HG03457 (cell line): Measurements from ENCODE around the gene AUP1.
A peak's percentile ranks its signal among the peaks of the same experiment; 100 is the strongest.

Experiments
- ATAC-seq: cut with Tn5 transposase; IDR thresholded peaks from one replicate; pipeline ENCODE4 v1.9.1; 2021; ENCODE audit warnings: moderate number of reproducible peaks; ENCODE audit not compliant: unreplicated experiment

Gene AUP1

GRCh38 chr2:74537140-74537539, 7.6 kb upstream of the AUP1 start:
- no peak for ATAC-seq

- no peak for ATAC-seq
Observed at GRCh38 chr2:74536166-74536950, 6.9 kb upstream of the AUP1 start.

- no peak for ATAC-seq
Observed at GRCh38 chr2:74535440-74535965, 6.0 kb upstream of the AUP1 start.

- no peak for ATAC-seq
Observed at GRCh38 chr2:74534411-74534810, 4.9 kb upstream of the AUP1 start.

GRCh38 chr2:74533464-74533863, 4.0 kb upstream of the AUP1 start:
- no peak for ATAC-seq

GRCh38 chr2:74532222-74532621, 2.7 kb upstream of the AUP1 start:
- no peak for ATAC-seq

GRCh38 chr2:74531666-74532065, 2.2 kb upstream of the AUP1 start:
- no peak for ATAC-seq

- ATAC-seq, result no peak
Observed at GRCh38 chr2:74530239-74531187, 1.0 kb upstream of the AUP1 start.

GRCh38 chr2:74528600-74529356, 728 bp downstream of the AUP1 start:
- ATAC-seq, result peak; percentile 2

- ATAC-seq, result no peak
Observed at GRCh38 chr2:74527741-74528140, 1.8 kb downstream of the AUP1 start.

GRCh38 chr2:74526649-74527230, 2.8 kb downstream of the AUP1 start:
- no peak for ATAC-seq

GRCh38 chr2:74525717-74526648, 3.5 kb downstream of the AUP1 start, which contains the start of gene DQX1:
Gene DQX1 (minus strand): TSS chr2:74526231. CDS start chr2:74525729, 502 bp downstream.
- ATAC-seq, result no peak

GRCh38 chr2:74524955-74525716, 4.4 kb downstream of the AUP1 start:
- no peak for ATAC-seq

- ATAC-seq, result no peak
Observed at GRCh38 chr2:74524005-74524404, 5.5 kb downstream of the AUP1 start.

GRCh38 chr2:74522516-74522915, 7.0 kb downstream of the AUP1 start:
- no peak for ATAC-seq

- no peak for ATAC-seq
Observed at GRCh38 chr2:74516650-74517049, 12.9 kb downstream of the AUP1 start.

GRCh38 chr2:74515981-74516633, 13.4 kb downstream of the AUP1 start:
- ATAC-seq, result no peak
